ENCODE measurements around the gene P4HA2.

The P4HA2 gene

DNA sequence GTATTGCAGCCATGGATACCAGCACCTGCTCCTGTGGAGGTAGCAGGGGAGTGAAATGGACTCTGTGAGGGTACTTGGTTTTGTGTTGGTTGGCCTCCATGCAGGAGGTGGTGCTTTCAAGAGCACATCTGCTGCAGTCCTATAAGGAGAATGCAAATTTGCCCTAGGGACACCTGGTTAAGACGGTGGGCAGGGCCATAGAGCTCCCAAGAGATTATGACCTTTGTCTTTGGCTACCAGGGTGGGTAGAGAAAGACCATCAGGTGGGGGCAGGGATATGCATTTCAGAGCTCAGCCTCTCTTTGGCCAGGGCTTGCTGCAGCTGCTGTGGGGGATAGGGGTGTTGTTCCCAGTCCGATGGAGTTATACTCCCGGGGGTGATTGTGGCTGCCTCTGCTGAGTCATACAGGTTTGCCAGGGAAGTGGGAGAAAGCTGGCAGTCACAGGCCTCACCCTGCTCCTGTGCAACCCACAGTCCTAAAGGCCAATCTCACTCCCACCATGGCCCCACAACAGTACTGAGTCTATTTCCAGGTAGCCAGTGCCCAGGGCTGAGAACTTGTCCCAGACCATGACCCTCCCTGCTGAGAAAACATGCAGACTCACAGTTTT, 15.8 kb upstream of the P4HA2 start:
- no peak for TF ChIP-seq CEBPB (IDR thresholded peaks at IDR 0.05)
- TF ChIP-seq, protein P1, sequence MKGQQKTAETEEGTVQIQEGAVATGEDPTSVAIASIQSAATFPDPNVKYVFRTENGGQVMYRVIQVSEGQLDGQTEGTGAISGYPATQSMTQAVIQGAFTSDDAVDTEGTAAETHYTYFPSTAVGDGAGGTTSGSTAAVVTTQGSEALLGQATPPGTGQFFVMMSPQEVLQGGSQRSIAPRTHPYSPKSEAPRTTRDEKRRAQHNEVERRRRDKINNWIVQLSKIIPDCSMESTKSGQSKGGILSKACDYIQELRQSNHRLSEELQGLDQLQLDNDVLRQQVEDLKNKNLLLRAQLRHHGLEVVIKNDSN (IDR thresholded peaks at IDR 0.05), result no peak
- TF ChIP-seq, protein P2, sequence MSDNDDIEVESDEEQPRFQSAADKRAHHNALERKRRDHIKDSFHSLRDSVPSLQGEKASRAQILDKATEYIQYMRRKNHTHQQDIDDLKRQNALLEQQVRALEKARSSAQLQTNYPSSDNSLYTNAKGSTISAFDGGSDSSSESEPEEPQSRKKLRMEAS (IDR thresholded peaks at IDR 0.05), result no peak
- no peak for TF ChIP-seq TCF12 (IDR thresholded peaks at IDR 0.05; ENCODE audit: low read depth)
- TF ChIP-seq TAF1 (IDR thresholded peaks at IDR 0.05; ENCODE audit: low read depth), result no peak
- no peak for TF ChIP-seq RAD21 (IDR thresholded peaks at IDR 0.05; ENCODE audit: low read depth)
- TF ChIP-seq FOXM1 (IDR thresholded peaks at IDR 0.05; ENCODE audit: borderline replicate concordance, low read depth), result no peak
- no peak for TF ChIP-seq YY1 (IDR thresholded peaks at IDR 0.05; ENCODE audit: low read depth)
- TF ChIP-seq, protein P3, sequence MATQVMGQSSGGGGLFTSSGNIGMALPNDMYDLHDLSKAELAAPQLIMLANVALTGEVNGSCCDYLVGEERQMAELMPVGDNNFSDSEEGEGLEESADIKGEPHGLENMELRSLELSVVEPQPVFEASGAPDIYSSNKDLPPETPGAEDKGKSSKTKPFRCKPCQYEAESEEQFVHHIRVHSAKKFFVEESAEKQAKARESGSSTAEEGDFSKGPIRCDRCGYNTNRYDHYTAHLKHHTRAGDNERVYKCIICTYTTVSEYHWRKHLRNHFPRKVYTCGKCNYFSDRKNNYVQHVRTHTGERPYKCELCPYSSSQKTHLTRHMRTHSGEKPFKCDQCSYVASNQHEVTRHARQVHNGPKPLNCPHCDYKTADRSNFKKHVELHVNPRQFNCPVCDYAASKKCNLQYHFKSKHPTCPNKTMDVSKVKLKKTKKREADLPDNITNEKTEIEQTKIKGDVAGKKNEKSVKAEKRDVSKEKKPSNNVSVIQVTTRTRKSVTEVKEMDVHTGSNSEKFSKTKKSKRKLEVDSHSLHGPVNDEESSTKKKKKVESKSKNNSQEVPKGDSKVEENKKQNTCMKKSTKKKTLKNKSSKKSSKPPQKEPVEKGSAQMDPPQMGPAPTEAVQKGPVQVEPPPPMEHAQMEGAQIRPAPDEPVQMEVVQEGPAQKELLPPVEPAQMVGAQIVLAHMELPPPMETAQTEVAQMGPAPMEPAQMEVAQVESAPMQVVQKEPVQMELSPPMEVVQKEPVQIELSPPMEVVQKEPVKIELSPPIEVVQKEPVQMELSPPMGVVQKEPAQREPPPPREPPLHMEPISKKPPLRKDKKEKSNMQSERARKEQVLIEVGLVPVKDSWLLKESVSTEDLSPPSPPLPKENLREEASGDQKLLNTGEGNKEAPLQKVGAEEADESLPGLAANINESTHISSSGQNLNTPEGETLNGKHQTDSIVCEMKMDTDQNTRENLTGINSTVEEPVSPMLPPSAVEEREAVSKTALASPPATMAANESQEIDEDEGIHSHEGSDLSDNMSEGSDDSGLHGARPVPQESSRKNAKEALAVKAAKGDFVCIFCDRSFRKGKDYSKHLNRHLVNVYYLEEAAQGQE (IDR thresholded peaks at IDR 0.05; ENCODE audit: low read depth), result no peak
- TF ChIP-seq CREB1 (IDR thresholded peaks at IDR 0.05; ENCODE audit: low read depth), result no peak
- no peak for TF ChIP-seq NFIC (IDR thresholded peaks at IDR 0.05)
- no peak for TF ChIP-seq EP300 (IDR thresholded peaks at IDR 0.05; ENCODE audit: borderline replicate concordance)
- TF ChIP-seq ZBTB7A (IDR thresholded peaks at IDR 0.05; ENCODE audit: low read depth), result no peak
- no peak for TF ChIP-seq EGR1 (IDR thresholded peaks at IDR 0.05)
- TF ChIP-seq TEAD4 (IDR thresholded peaks at IDR 0.05), result no peak

DNA sequence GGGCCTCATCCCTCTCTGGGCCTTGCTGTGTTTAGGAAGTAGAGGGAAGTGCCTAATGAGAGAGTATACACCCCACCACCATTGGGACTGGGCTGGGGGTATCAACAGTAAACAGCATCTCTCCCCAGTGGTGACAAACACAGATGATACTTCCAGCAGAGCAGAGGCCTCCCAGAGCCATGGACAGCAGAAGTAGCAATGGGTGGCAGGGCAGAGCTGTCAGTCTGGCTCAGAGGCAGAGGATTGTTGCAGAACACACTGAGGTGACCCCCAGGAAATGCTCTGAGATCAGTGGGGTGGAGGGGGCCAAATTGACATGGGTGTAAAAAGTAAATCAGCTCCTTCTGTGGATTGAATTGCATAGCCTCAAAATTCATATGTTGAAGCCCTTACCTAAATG, 12.1 kb upstream of the P4HA2 start:
- TF ChIP-seq YY1 (IDR thresholded peaks at IDR 0.05; ENCODE audit: low read depth) (no peak), CREB1 (IDR thresholded peaks at IDR 0.05; ENCODE audit: low read depth) (no peak), EGR1 (IDR thresholded peaks at IDR 0.05) (no peak), CEBPB (IDR thresholded peaks at IDR 0.05) (no peak), EP300 (IDR thresholded peaks at IDR 0.05; ENCODE audit: borderline replicate concordance) (no peak), FOXM1 (IDR thresholded peaks at IDR 0.05; ENCODE audit: borderline replicate concordance, low read depth) (no peak), NFIC (IDR thresholded peaks at IDR 0.05) (no peak)
- TF ChIP-seq, protein P2 (IDR thresholded peaks at IDR 0.05), result no peak
- TF ChIP-seq, protein P3 (IDR thresholded peaks at IDR 0.05; ENCODE audit: low read depth), result no peak

DNA sequence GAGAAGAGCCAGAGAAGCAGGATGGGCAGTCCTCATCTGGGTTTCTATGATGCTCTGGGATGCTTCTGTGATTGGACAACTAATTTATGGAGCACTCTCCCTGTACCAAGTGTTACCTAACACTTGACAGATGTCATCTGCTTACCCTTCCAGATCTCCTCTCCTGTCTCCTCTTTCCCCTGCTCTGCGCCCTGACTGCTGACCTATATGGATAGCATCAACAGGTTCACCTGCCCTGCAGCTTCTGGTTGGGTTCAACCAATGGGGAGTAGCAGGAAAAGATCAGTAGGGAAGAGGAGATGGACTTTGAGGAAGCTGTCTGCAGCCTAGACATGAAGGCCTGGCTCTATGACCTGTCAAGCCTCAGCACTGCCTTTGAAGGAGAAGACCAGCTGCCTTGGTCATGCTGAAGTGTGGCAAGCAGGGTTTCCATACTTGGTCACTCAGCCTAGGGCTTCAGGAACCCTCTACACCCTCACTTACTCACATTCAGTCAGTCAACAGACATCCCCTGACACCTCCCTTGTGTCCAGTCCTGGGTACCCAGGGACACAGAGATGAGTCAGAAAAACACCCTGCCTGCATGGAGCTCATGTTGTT, 11.3 kb upstream of the P4HA2 start:
- no peak for TF ChIP-seq EGR1 (IDR thresholded peaks at IDR 0.05)
- TF ChIP-seq, protein P1 (IDR thresholded peaks at IDR 0.05), result no peak
- no peak for TF ChIP-seq TEAD4 (IDR thresholded peaks at IDR 0.05)
- no peak for TF ChIP-seq CREB1 (IDR thresholded peaks at IDR 0.05; ENCODE audit: low read depth)
- no peak for TF ChIP-seq NFIC (IDR thresholded peaks at IDR 0.05)
- TF ChIP-seq TAF1 (IDR thresholded peaks at IDR 0.05; ENCODE audit: low read depth), result no peak
- no peak for TF ChIP-seq YY1 (IDR thresholded peaks at IDR 0.05; ENCODE audit: low read depth)
- no peak for TF ChIP-seq RAD21 (IDR thresholded peaks at IDR 0.05; ENCODE audit: low read depth)
- TF ChIP-seq, protein P3 (IDR thresholded peaks at IDR 0.05; ENCODE audit: low read depth), result no peak
- no peak for TF ChIP-seq TCF12 (IDR thresholded peaks at IDR 0.05; ENCODE audit: low read depth)
- TF ChIP-seq, protein P2 (IDR thresholded peaks at IDR 0.05), result no peak
- TF ChIP-seq FOXM1 (IDR thresholded peaks at IDR 0.05; ENCODE audit: borderline replicate concordance, low read depth), result no peak
- TF ChIP-seq EP300 (IDR thresholded peaks at IDR 0.05; ENCODE audit: borderline replicate concordance), result no peak
- TF ChIP-seq CEBPB (IDR thresholded peaks at IDR 0.05), result no peak
- TF ChIP-seq ZBTB7A (IDR thresholded peaks at IDR 0.05; ENCODE audit: low read depth), result no peak

Measured in Ishikawa (cell line).